Type B pancreatic cell (in vitro differentiated cells): ENCODE measurements around the gene EXOC4. TPM values are rescaled to one million over a fixed set of nuclear protein-coding genes. Genes with fewer than 3 reads are reported as not detected.

Experiments used
- DNase-seq: peaks from one replicate; pipeline ENCODE4 v3.0.0; 2021; ENCODE audit warnings: mixed read lengths; ENCODE audit not compliant: unreplicated experiment; ENCODE audit errors: extremely low spot score
- H3K27ac Mint-ChIP-seq: 2 replicates; pipeline ENCODE4 v1.8.0; 2021; ENCODE audit warnings: mild to moderate bottlenecking, mixed read lengths
- H3K27me3 Mint-ChIP-seq: 2 replicates; pipeline ENCODE4 v1.8.0; 2021; ENCODE audit warnings: mixed read lengths
- H3K36me3 Mint-ChIP-seq: 2 replicates; pipeline ENCODE4 v1.8.0; 2021; ENCODE audit warnings: mixed read lengths
- H3K4me1 Mint-ChIP-seq: one replicate; pipeline ENCODE4 v1.8.0; 2021; ENCODE audit warnings: mixed read lengths; ENCODE audit not compliant: unreplicated experiment
- H3K4me3 Mint-ChIP-seq: 2 replicates; pipeline ENCODE4 v1.8.0; 2021; ENCODE audit warnings: mild to moderate bottlenecking, mixed read lengths
- H3K9me3 Mint-ChIP-seq: 2 replicates; pipeline ENCODE4 v1.8.0; 2021; ENCODE audit warnings: mixed read lengths
- total RNA-seq: library from RNA; stranded (reverse); gene quantifications from 2 replicates; pipeline ENCODE4 v1.2.1, GENCODE V29; 2021; ENCODE audit warnings: low replicate concordance
- TF ChIP-seq, protein P1 (sequence below): fragments of 200-600 bp; sonication (generic); conservative IDR thresholded peaks from 2 replicates; pipeline ENCODE4 v1.5.0; 2021; ENCODE audit warnings: antibody characterized with exemption, mild to moderate bottlenecking

EXOC4 gene
- total RNA-seq, 1 donor from 2014 or later, result 95.5 TPM

DNA sequence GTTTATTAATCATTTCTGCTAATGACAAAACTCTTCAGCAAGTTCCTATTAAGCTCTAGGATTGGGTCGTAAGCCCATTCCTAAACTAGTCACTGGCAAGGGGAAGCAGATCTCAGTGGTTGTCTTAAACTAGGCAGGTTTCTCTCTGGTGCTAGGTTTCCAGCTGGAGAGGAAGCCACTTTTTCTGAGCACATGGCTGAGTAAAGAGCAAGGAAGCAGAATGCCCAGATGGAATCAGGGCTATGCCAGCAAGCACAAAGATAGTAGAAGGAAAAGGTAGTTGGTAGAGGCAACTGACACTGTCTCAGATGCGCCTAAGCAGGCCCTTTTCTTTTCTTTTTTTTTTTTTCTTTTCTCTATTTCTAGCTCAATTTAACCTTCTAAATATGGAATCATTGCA is 224.9 kb downstream of the EXOC4 start:
- Mint-ChIP-seq H3K27ac (no peak overlapping the region), H3K4me3 (no peak overlapping the region), H3K36me3 (peaks cover 7% of the 10 kb centered on the region), H3K27me3 (no peaks in the 10 kb centered on the region), H3K9me3 (no peaks in the 10 kb centered on the region), H3K4me1 (peaks cover 9% of the 10 kb centered on the region)
- TF ChIP-seq, protein P1, sequence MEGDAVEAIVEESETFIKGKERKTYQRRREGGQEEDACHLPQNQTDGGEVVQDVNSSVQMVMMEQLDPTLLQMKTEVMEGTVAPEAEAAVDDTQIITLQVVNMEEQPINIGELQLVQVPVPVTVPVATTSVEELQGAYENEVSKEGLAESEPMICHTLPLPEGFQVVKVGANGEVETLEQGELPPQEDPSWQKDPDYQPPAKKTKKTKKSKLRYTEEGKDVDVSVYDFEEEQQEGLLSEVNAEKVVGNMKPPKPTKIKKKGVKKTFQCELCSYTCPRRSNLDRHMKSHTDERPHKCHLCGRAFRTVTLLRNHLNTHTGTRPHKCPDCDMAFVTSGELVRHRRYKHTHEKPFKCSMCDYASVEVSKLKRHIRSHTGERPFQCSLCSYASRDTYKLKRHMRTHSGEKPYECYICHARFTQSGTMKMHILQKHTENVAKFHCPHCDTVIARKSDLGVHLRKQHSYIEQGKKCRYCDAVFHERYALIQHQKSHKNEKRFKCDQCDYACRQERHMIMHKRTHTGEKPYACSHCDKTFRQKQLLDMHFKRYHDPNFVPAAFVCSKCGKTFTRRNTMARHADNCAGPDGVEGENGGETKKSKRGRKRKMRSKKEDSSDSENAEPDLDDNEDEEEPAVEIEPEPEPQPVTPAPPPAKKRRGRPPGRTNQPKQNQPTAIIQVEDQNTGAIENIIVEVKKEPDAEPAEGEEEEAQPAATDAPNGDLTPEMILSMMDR, result no peak
- no peak for DNase-seq

DNA sequence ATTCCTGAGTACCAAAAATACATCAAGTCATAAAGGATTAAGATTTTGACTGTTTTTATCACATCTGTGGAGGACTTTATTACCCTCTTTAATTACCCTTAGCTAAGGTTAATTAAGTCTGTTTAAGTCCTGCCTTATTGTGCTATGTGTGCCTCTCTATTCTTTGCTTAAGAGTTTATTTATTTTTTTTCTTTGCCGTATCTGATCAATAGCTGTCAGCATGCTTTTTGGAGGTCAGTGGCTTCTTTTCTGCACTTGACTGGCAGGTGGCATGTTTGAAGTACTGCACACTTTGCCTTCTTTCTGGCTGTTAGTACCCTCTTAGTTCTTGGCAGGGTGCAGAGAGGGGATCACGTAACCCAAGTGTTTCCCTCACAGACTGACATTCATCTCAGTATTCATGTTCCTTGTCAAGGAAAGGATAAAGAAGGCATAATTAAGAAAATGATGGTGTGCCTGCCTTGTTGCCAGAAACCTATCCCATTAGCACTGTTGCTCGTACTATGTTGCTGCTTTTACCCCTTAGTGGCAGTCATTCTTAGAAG is 225.8 kb downstream of the EXOC4 start:
- Mint-ChIP-seq H3K9me3 (no peaks in the 10 kb centered on the region), H3K36me3 (peaks cover 9% of the 10 kb centered on the region), H3K27me3 (no peaks in the 10 kb centered on the region), H3K4me3 (no peak overlapping the region), H3K27ac (no peak overlapping the region), H3K4me1 (peaks cover 9% of the 10 kb centered on the region)
- TF ChIP-seq, protein P1, result no peak
- no peak for DNase-seq

DNA sequence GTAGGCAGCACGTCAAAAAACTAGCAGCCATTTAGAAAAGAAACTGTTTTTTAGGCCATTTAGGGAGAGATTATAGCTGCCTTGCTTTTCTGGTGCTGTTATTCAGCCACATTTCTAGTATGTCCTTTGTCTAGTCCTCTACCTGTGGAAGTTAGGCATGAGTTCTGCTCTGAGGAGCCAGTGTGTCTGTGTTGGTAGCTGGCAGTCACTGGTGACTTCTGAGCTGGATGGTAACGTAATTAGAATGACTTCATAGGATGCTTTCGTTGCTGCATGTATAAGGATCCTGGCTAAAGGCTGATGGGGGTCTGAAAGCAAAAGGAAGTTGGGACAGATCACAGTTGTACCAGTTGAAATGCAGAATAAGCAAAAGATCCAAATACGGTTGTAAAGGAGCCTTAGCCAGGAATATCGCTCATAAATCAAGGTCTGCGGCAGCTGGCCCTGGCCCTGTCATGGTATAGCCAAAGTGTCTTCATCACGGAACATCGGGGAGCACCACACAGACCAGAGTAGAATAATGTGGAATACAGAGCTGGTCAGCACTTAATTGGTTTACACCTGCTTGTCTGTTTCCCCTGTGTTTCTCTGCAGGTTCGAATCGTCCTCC is 226.7 kb downstream of the EXOC4 start:
- Mint-ChIP-seq H3K9me3 (no peaks in the 10 kb centered on the region), H3K4me3 (no peak overlapping the region), H3K27me3 (no peaks in the 10 kb centered on the region), H3K36me3 (peaks cover 9% of the 10 kb centered on the region), H3K27ac (no peak overlapping the region), H3K4me1 (peaks cover 9% of the 10 kb centered on the region)
- TF ChIP-seq, protein P1, result no peak
- no peak for DNase-seq

DNA sequence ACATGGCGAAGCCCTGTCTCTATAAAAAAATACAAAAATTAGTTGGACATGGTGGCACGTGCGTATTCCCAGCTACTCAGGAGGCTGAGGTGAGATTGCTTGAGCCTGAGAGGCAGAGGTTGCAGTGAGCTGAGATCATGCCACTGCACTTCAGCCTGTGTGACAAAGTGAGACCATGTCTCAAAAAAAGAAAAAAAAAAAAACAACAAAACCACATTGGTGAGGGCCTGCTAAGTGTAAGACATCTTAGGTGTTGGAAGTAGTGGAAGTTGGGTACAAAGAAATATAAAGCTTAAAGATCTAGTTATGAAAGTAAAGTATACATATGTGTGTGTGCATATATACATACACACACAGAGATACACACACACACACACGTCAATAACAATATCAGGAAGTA is 228.0 kb downstream of the EXOC4 start:
- Mint-ChIP-seq H3K36me3 (peaks cover 13% of the 10 kb centered on the region), H3K27ac (no peak overlapping the region), H3K9me3 (no peaks in the 10 kb centered on the region), H3K27me3 (no peaks in the 10 kb centered on the region), H3K4me3 (no peak overlapping the region), H3K4me1 (peaks cover 9% of the 10 kb centered on the region)
- no peak for DNase-seq
- TF ChIP-seq, protein P1, result no peak

DNA sequence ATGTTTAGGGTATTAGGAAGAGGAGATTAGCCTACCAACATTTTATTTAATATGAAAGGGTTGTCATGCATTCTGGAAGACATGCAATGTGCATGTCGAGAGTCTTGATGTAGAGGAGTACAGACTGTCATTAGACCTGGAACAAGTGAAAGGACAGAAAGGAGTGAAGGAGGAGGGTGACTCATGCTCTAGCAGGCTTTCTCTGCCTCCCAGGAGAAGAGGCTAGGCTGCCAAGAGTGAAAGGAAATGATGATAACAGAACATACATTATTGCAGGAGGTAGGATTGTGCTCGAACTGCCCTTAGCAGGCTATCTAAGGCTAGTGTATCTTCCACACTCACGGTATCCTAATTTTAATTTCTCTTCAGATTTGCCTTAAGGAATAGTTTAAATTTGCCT is 228.8 kb downstream of the EXOC4 start:
- no peaks in the 10 kb centered on the region for H3K27me3 Mint-ChIP-seq
- no peaks in the 10 kb centered on the region for H3K9me3 Mint-ChIP-seq
- H3K4me3 Mint-ChIP-seq, result no peak overlapping the region
- H3K36me3 Mint-ChIP-seq, result peaks cover 13% of the 10 kb centered on the region
- H3K4me1 Mint-ChIP-seq, result peaks cover 9% of the 10 kb centered on the region
- DNase-seq, result no peak
- TF ChIP-seq, protein P1, result no peak
- no peak overlapping the region for H3K27ac Mint-ChIP-seq
